ENCODE data around the gene BNC1. TPM values are rescaled to one million over a fixed set of nuclear protein-coding genes. Genes with fewer than 3 reads are reported as not detected.

The BNC1 gene
- total RNA-seq, 4 donors from 2014 or later = 0.11 to 0.83 (median 0.19) TPM; not detected in 1

GRCh38 chr15:83322691-83323090 is 38.2 kb upstream of the BNC1 start:
- intact Hi-C loops (cut with DNase I) = no loop called here
- Histone ChIP-seq H3K27me3 (peaks cover 0 to 18% (median 0%) of the 10 kb centered on the region in 4 donors), H3K9me3 (no peaks in the 10 kb centered on the region), H3K4me1 (no peaks in the 10 kb centered on the region), H3K4me3 (no peak overlapping the region), H3K27ac (replicated peaks in 1 of 4) (no peak overlapping the region), H3K36me3 (no peaks in the 10 kb centered on the region)
- 89% methylated on average over 3 of the region's 3 CpGs for WGBS
- no peak for DNase-seq (ENCODE audit: extremely low spot score)
- TF ChIP-seq, protein P1, sequence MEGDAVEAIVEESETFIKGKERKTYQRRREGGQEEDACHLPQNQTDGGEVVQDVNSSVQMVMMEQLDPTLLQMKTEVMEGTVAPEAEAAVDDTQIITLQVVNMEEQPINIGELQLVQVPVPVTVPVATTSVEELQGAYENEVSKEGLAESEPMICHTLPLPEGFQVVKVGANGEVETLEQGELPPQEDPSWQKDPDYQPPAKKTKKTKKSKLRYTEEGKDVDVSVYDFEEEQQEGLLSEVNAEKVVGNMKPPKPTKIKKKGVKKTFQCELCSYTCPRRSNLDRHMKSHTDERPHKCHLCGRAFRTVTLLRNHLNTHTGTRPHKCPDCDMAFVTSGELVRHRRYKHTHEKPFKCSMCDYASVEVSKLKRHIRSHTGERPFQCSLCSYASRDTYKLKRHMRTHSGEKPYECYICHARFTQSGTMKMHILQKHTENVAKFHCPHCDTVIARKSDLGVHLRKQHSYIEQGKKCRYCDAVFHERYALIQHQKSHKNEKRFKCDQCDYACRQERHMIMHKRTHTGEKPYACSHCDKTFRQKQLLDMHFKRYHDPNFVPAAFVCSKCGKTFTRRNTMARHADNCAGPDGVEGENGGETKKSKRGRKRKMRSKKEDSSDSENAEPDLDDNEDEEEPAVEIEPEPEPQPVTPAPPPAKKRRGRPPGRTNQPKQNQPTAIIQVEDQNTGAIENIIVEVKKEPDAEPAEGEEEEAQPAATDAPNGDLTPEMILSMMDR (IDR thresholded peaks at IDR 0.05) = no peak
- TF ChIP-seq EP300 (IDR thresholded peaks at IDR 0.05) (no peak), POLR2AphosphoS5 (IDR thresholded peaks at IDR 0.05) (no peak), POLR2A (IDR thresholded peaks at IDR 0.05; ENCODE audit: low read depth) (no peak)

DNA sequence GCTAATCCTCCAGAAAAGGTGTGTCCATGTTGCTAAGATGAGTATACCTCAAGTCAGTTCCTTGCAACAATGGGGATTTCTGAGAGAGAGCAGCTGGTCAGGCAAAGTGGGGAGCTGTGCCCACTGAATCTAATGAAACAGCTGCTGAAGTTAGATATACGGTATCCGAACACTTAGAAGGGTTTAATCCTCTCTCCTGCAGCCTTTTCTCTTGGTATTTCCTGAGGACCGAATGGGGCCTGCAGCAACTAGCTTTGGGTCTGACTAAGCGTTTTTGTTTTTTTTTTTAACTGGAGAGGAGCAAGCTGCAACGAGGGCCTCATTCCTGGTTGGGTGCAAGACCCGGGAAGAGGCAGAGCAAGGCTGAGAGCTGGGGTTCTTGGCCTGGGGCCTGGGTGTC is 37.6 kb upstream of the BNC1 start:
- DNase-seq (ENCODE audit: extremely low spot score) = peak; percentile 31
- Histone ChIP-seq H3K4me1 (no peaks in the 10 kb centered on the region), H3K9me3 (no peaks in the 10 kb centered on the region), H3K4me3 (no peak overlapping the region), H3K27ac (replicated peaks in 1 of 4) (no peak overlapping the region), H3K36me3 (no peaks in the 10 kb centered on the region), H3K27me3 (peaks cover 0 to 18% (median 0%) of the 10 kb centered on the region in 4 donors)
- intact Hi-C loops (cut with DNase I) = no loop called here
- WGBS = 56% methylated on average over 6 of the region's 6 CpGs
- no peak for TF ChIP-seq POLR2AphosphoS5 (IDR thresholded peaks at IDR 0.05)
- TF ChIP-seq POLR2A (IDR thresholded peaks at IDR 0.05; ENCODE audit: low read depth) = no peak
- TF ChIP-seq, protein P1 (IDR thresholded peaks at IDR 0.05) = no peak
- TF ChIP-seq EP300 (IDR thresholded peaks at IDR 0.05) = no peak

DNA sequence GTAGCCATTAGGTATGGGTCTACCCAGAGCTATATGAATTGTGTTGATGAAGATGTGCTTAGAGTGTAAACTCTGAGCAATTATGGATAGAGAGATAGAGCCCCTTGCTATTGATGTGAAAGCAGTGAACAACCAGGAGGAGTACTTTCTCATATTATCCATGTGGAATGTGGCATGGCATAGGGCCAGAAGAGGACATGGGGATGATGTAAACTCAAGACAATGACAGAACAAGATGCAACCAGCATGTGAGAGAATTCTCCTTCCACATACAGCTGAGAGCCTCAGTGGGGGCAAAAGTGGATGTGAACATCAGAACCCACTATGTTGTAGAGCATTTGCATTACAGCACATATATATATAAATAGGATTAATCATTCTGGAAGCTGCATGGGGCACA is 36.4 kb upstream of the BNC1 start:
- no peak overlapping the region for H3K4me3 ChIP-seq
- no peaks in the 10 kb centered on the region for H3K9me3 ChIP-seq
- H3K36me3 ChIP-seq = no peaks in the 10 kb centered on the region
- H3K4me1 ChIP-seq = no peaks in the 10 kb centered on the region
- H3K27me3 ChIP-seq = peaks cover 0 to 18% (median 0%) of the 10 kb centered on the region in 4 donors
- TF ChIP-seq POLR2A (IDR thresholded peaks at IDR 0.05; ENCODE audit: low read depth) (no peak), POLR2AphosphoS5 (IDR thresholded peaks at IDR 0.05) (no peak), EP300 (IDR thresholded peaks at IDR 0.05) (no peak)
- TF ChIP-seq, protein P1 (IDR thresholded peaks at IDR 0.05) = no peak
- H3K27ac ChIP-seq (replicated peaks in 1 of 4) = no peak overlapping the region
- DNase-seq (ENCODE audit: extremely low spot score) = peak; percentile 47
- intact Hi-C loops (cut with DNase I) = no loop called here

- 55% methylated on average over 4 of the region's 4 CpGs for WGBS
- TF ChIP-seq POLR2A (IDR thresholded peaks at IDR 0.05; ENCODE audit: low read depth) (no peak), EP300 (IDR thresholded peaks at IDR 0.05) (no peak), POLR2AphosphoS5 (IDR thresholded peaks at IDR 0.05) (no peak)
- TF ChIP-seq, protein P1 (IDR thresholded peaks at IDR 0.05) = no peak
- Histone ChIP-seq H3K36me3 (no peaks in the 10 kb centered on the region), H3K27me3 (peaks cover 0 to 18% (median 0%) of the 10 kb centered on the region in 4 donors), H3K9me3 (no peaks in the 10 kb centered on the region), H3K4me3 (no peak overlapping the region), H3K4me1 (no peaks in the 10 kb centered on the region), H3K27ac (replicated peaks in 1 of 4) (no peak overlapping the region)
- DNase-seq (ENCODE audit: extremely low spot score) = peak; percentile 19
- intact Hi-C loops (cut with DNase I) = no loop called here
Measured at GRCh38 chr15:83320404-83320803, 35.9 kb upstream of the BNC1 start.

DNA sequence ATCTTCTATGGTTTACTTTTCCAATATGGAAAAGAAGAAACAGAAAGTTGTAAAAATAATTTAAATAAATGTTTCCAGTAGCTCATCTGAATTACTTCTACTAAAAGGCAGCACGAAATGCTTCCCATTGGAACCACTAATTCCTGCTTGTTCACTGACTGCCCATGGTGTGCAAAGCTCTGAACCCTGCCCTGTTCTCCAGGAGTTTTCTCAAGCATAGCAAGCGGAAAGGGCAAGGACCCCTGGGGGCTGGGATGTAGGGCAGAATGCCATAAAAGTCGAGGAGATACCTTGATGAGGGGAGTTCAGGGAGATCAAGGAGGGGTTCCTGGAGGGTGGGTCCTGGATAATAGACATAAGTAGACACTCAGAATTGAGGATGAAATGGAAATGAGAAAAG is 35.3 kb upstream of the BNC1 start:
- no peaks in the 10 kb centered on the region for H3K9me3 ChIP-seq
- no peaks in the 10 kb centered on the region for H3K36me3 ChIP-seq
- intact Hi-C loops (cut with DNase I) = no loop called here
- H3K4me1 ChIP-seq = no peaks in the 10 kb centered on the region
- WGBS = 79% methylated on average over 3 of the region's 3 CpGs
- H3K4me3 ChIP-seq = no peak overlapping the region
- DNase-seq (ENCODE audit: extremely low spot score) = peak; percentile 64
- H3K27me3 ChIP-seq = peaks cover 0 to 18% (median 2%) of the 10 kb centered on the region in 4 donors
- TF ChIP-seq POLR2AphosphoS5 (IDR thresholded peaks at IDR 0.05) (no peak), POLR2A (IDR thresholded peaks at IDR 0.05; ENCODE audit: low read depth) (no peak), EP300 (IDR thresholded peaks at IDR 0.05) (no peak)
- TF ChIP-seq, protein P1 (IDR thresholded peaks at IDR 0.05) = no peak
- H3K27ac ChIP-seq (replicated peaks in 1 of 4) = no peak overlapping the region

Data from esophagus muscularis mucosa (tissue), 4 donors.